Panc1 (cell line): ENCODE measurements around the gene ZCWPW1. TPM values are rescaled to one million over a fixed set of nuclear protein-coding genes. Genes with fewer than 3 reads are reported as not detected.

ENCODE experiments used
- ATAC-seq: fragments of 200-7000 bp; cut with Tn5 transposase; 2 replicates; pipeline ENCODE4 v1.9.1; 2020; ENCODE audit warnings: mild to moderate bottlenecking, moderate library complexity
- BruUV-seq: library from RNA; stranded (reverse); fragments of 400-500 nt; replicated peaks from 2 replicates; lab custom pipeline; 2021; lab: Mats Ljungman, UMichigan
- CTCF ChIA-PET: fragments of 300-600 bp; sonication (Branson Sonifier 250); formaldehyde crosslinking; loops from one replicate; lab custom pipeline; 2022; ENCODE audit warnings: antibody characterized with exemption; lab: Charles Lee
- POLR2A ChIA-PET: fragments of 300-600 bp; sonication (Branson Sonifier 250); formaldehyde crosslinking; loops from one replicate; lab custom pipeline; 2022; ENCODE audit warnings: antibody characterized with exemption; lab: Charles Lee
- DNase-seq: peaks from one replicate; pipeline ENCODE4 v3.0.0-alpha.2; 2010; ENCODE audit warnings: low read depth, low spot score
- H3K27ac ChIP-seq: 2 replicates; pipeline ENCODE4 v1.5.1; 2011; ENCODE audit warnings: mild to moderate bottlenecking, low read length, inconsistent platforms
- H3K27me3 ChIP-seq: fragments of 200-500 bp; sonication (Bioruptor generic); 2 replicates; pipeline ENCODE4 v1.6.0; 2014; ENCODE audit warnings: low read length, inconsistent platforms; ENCODE audit not compliant: control insufficient read depth, insufficient read depth
- H3K36me3 ChIP-seq: fragments of 200-500 bp; sonication (Bioruptor generic); 2 replicates; pipeline ENCODE4 v1.5.1; 2014; ENCODE audit warnings: inconsistent platforms, mild to moderate bottlenecking, low read length, moderate library complexity; ENCODE audit not compliant: control insufficient read depth, insufficient read depth
- H3K4me1 ChIP-seq: 2 replicates; pipeline ENCODE4 v1.5.1; 2011; ENCODE audit warnings: inconsistent platforms, mild to moderate bottlenecking, low read length, moderate library complexity; ENCODE audit not compliant: control insufficient read depth, insufficient read depth
- H3K4me3 ChIP-seq, 2 experiments: 2 replicates each; pipeline ENCODE4 v1.5.1; 2011 to 2012; ENCODE audit warnings: low read depth in 2 of 2, low read length in 2 of 2, mild to moderate bottlenecking in 2 of 2, inconsistent platforms in 1 of 2, moderate library complexity in 1 of 2
- H3K9me3 ChIP-seq: fragments of 200-500 bp; sonication (Bioruptor generic); 2 replicates; pipeline ENCODE4 v1.5.1; 2014; ENCODE audit warnings: low read depth, mild to moderate bottlenecking, inconsistent platforms, low read length, moderate library complexity; ENCODE audit not compliant: control insufficient read depth, insufficient read depth
- CTCF ChIP-seq: fragments of 450-650 bp; IDR thresholded peaks from 2 replicates; pipeline ENCODE4 v1.5.1; 2017; ENCODE audit warnings: mild to moderate bottlenecking
- POLR2AphosphoS5 ChIP-seq: IDR thresholded peaks from 2 replicates; pipeline ENCODE4 v1.6.1; 2012; ENCODE audit warnings: mild to moderate bottlenecking, low read depth, low read length, moderate library complexity
- REST ChIP-seq, 2 experiments: IDR thresholded peaks; 2 replicates each; pipeline ENCODE4 v1.6.1; 2011 to 2012; ENCODE audit warnings: low read depth in 2 of 2, control low read depth in 1 of 2, low read length in 1 of 2, mild to moderate bottlenecking in 1 of 2, moderate library complexity in 1 of 2; ENCODE audit not compliant: insufficient read depth in 1 of 2
- SIN3A ChIP-seq: IDR thresholded peaks from 2 replicates; pipeline ENCODE4 v1.6.1; 2012; ENCODE audit warnings: low read depth, mild to moderate bottlenecking, low read length, moderate library complexity, borderline replicate concordance; ENCODE audit not compliant: insufficient read depth
- TCF7L2 ChIP-seq: IDR thresholded peaks from 2 replicates; pipeline ENCODE4 v1.6.1; 2011; ENCODE audit warnings: mild to moderate bottlenecking, low read depth, low read length, inconsistent platforms
- in situ Hi-C: cut with HindIII; loops from 2 replicates; pipeline ENCODE4 v1.10.0; 2016; ENCODE audit warnings: low sequenced_read_pairs, low pct_unique_long_range_greater_than_20kb
- intact Hi-C: fragments of 100-400 bp; cut with micrococcal nuclease; formaldehyde crosslinking; loops from one replicate; pipeline ENCODE4 v1.10.0; 2022; ENCODE audit not compliant: unreplicated experiment
- total RNA-seq: library from RNA; stranded (reverse); gene quantifications from one replicate; pipeline ENCODE4 v1.2.1, GENCODE V29; 2021; ENCODE audit not compliant: unreplicated experiment

Gene ZCWPW1
- total RNA-seq, 1 experiment from 2014 or later, result 6.5 TPM

- DNase-seq (no peak), ATAC-seq (no peak)
- H3K4me1 ChIP-seq, result no peaks in the 10 kb centered on the region
- H3K27me3 ChIP-seq, result no peaks in the 10 kb centered on the region
- ChIA-PET POLR2A (no interaction called here), CTCF (no interaction called here)
- TF ChIP-seq POLR2AphosphoS5 (no peak), TCF7L2 (no peak), CTCF (no peak), REST (IDR thresholded peaks at IDR 0.05; ENCODE audit: insufficient read depth in 1 of 2, low read depth in 2 of 2, low read length in 1 of 2) (no peak), SIN3A (no peak)
- in situ Hi-C loops, result no loop called here
- intact Hi-C loops, result no loop called here
- H3K27ac ChIP-seq, result no peak overlapping the region
- no peaks in the 10 kb centered on the region for H3K9me3 ChIP-seq
- no peak overlapping the region for H3K4me3 ChIP-seq
- no peaks in the 10 kb centered on the region for H3K36me3 ChIP-seq
- no TSS peak for BruUV-seq
These were observed 26.3 kb downstream of the ZCWPW1 start for GRCh38 chr7:100402241-100402640.

GRCh38 chr7:100401811-100402210 lies 26.7 kb downstream of the ZCWPW1 start:
- Histone ChIP-seq H3K27ac (no peak overlapping the region), H3K4me1 (no peaks in the 10 kb centered on the region), H3K4me3 (no peak overlapping the region), H3K27me3 (no peaks in the 10 kb centered on the region), H3K36me3 (no peaks in the 10 kb centered on the region), H3K9me3 (no peaks in the 10 kb centered on the region)
- intact Hi-C loops, result no loop called here
- in situ Hi-C loops, result no loop called here
- POLR2A ChIA-PET, result no interaction called here
- BruUV-seq, result no TSS peak
- CTCF ChIA-PET, result interaction anchor here (0.6 kb wide), 1 partner anchor 476 kb away, joined by 3 read pairs; no protein-coding TSS in a partner anchor
- DNase-seq (no peak), ATAC-seq (no peak)
- TF ChIP-seq TCF7L2, result no peak
- TF ChIP-seq POLR2AphosphoS5, result no peak
- TF ChIP-seq CTCF, result no peak
- no peak for TF ChIP-seq SIN3A
- TF ChIP-seq REST (IDR thresholded peaks at IDR 0.05; ENCODE audit: insufficient read depth in 1 of 2, low read depth in 2 of 2, low read length in 1 of 2), result no peak
